Kidney (tissue), 14 donors: ENCODE results near the gene ZSCAN22. TPM values are rescaled to one million over a fixed set of nuclear protein-coding genes. Genes with fewer than 3 reads are reported as not detected.

Experiments used
- DNase-seq, 5 donors: peaks; one replicate each; pipeline ENCODE4 v3.0.0-alpha.2; 2013 to 2020
- FAIRE-seq: peaks from 2 replicates; lab custom pipeline; 2012; peaks lifted over from hg19 to GRCh38; lab: Jason Lieb, UNC
- H3K27ac ChIP-seq, 2 donors: one replicate each; pipeline ENCODE4 v1.7.0; 2013; ENCODE audit warnings: low read depth in 2 of 2, low read length in 2 of 2, inconsistent platforms in 1 of 2
- H3K27me3 ChIP-seq: one replicate; pipeline ENCODE4 v1.7.1; 2013; ENCODE audit warnings: low read length, inconsistent platforms; ENCODE audit not compliant: control insufficient read depth, insufficient read depth
- H3K36me3 ChIP-seq, 3 donors: one replicate each; pipeline versions ENCODE4 v1.7.0 to v1.7.1; 2013; ENCODE audit warnings: low read length in 3 of 3, control low read depth in 1 of 3, inconsistent platforms in 1 of 3; ENCODE audit not compliant: insufficient read depth in 3 of 3, control insufficient read depth in 2 of 3
- H3K4me1 ChIP-seq, 3 donors: one replicate each; pipeline versions ENCODE4 v1.7.0 to v1.7.1; 2013; ENCODE audit warnings: low read length in 3 of 3, inconsistent platforms in 1 of 3, low read depth in 1 of 3; ENCODE audit not compliant: control insufficient read depth in 2 of 3, insufficient read depth in 2 of 3
- H3K4me3 ChIP-seq, 3 donors: one replicate each; pipeline versions ENCODE4 v1.7.0 to v1.8.1; 2013; ENCODE audit warnings: low read length in 3 of 3, control low read depth in 1 of 3, inconsistent platforms in 1 of 3
- H3K9ac ChIP-seq, 3 donors: one replicate each; pipeline versions ENCODE4 v1.7.0 to v1.7.1; 2013; ENCODE audit warnings: low read length in 3 of 3, control low read depth in 1 of 3, inconsistent platforms in 1 of 3
- H3K9me3 ChIP-seq, 3 donors: one replicate each; pipeline versions ENCODE4 v1.7.0 to v1.7.1; 2013; ENCODE audit warnings: low read length in 3 of 3, control low read depth in 1 of 3, inconsistent platforms in 1 of 3; ENCODE audit not compliant: control insufficient read depth in 2 of 3, insufficient read depth in 1 of 3
- CTCF ChIP-seq: IDR thresholded peaks from 3 replicates; pipeline ENCODE4 v1.5.1; 2012; ENCODE audit warnings: mild to moderate bottlenecking, moderate library complexity, borderline replicate concordance; ENCODE audit not compliant: insufficient read depth; ENCODE audit errors: extremely low read depth
- intact Hi-C: fragments of 100-400 bp; cut with DNase I; formaldehyde crosslinking; loops from one replicate; pipeline ENCODE4 v1.11.1; 2022
- polyA plus RNA-seq: library from polyadenylated mRNA; stranded (reverse); fragments of 350-450 nt; fragmentation: Illumina TruSeq; extraction: RNeasy Lipid Tissue Mini Kit (QIAGEN cat#74804); gene quantifications from one replicate; pipeline ENCODE4 v1.2.3, GENCODE V29; 2014; ENCODE audit warnings: low read depth, low replicate concordance; ENCODE audit not compliant: insufficient read depth
- total RNA-seq: library from RNA; stranded (reverse); fragmentation: NEBNext Ultra II Directional; extraction: Animal tissue kit (Norgen Biotek cat#: 25700); gene quantifications from one replicate; pipeline ENCODE4 v1.2.1, GENCODE V29; 2021
- donor health status: control.
- donor health status: control.
- donor health status: control.
- donor health status: control.
- donor health status: control.
- donor health status: DM: yes; HTN: yes; CAD: no.
- donor health status: Normal renal cell carcinoma (clear cell type).

ZSCAN22 gene
- total and polyA plus RNA-seq, 2 donors from 2014 or later, result 1.1 to 3.3 TPM

GRCh38 chr19:58362272-58362994, 35.6 kb downstream of the ZSCAN22 start, which contains the start of gene ZNF497:
Gene ZNF497, minus strand, starts transcription at chr19:58362751. Its CDS starts 5,116 bp downstream, at chr19:58357635.
- H3K36me3 ChIP-seq, result no peaks in the 10 kb centered on the region
- H3K9me3 ChIP-seq, result no peaks in the 10 kb centered on the region
- FAIRE-seq (no peak), DNase-seq (peak; percentile 97 to 99 (median 98))
- H3K27me3 ChIP-seq, result no peaks in the 10 kb centered on the region
- H3K4me1 ChIP-seq, result no peaks in the 10 kb centered on the region
- intact Hi-C loops, result no loop called here
- TF ChIP-seq CTCF, result peak; percentile 1
- peak within 1 kb of the TSS; percentile 95 to 96 (median 96) for H3K4me3 ChIP-seq
- H3K9ac ChIP-seq, result peak within 1 kb of the TSS; percentile 83 to 94 (median 92)
- peak within 1 kb of the TSS; percentile 87 to 96 for H3K27ac ChIP-seq

- Histone ChIP-seq H3K36me3 (no peaks in the 10 kb centered on the region), H3K27me3 (no peaks in the 10 kb centered on the region), H3K9ac (no peak overlapping the region), H3K9me3 (no peaks in the 10 kb centered on the region), H3K27ac (no peak overlapping the region), H3K4me1 (no peaks in the 10 kb centered on the region), H3K4me3 (no peak overlapping the region)
- TF ChIP-seq CTCF, result no peak
- FAIRE-seq (no peak), DNase-seq (no peak)
- intact Hi-C loops, result no loop called here
Measured at GRCh38 chr19:58364146-58364545, 37.4 kb downstream of the ZSCAN22 start.

GRCh38 chr19:58366585-58367430, 40.0 kb downstream of the ZSCAN22 start:
- H3K36me3 ChIP-seq, result no peaks in the 10 kb centered on the region
- H3K9ac ChIP-seq, result no peak overlapping the region
- no peaks in the 10 kb centered on the region for H3K9me3 ChIP-seq
- no peak overlapping the region for H3K27ac ChIP-seq
- H3K27me3 ChIP-seq, result no peaks in the 10 kb centered on the region
- FAIRE-seq (no peak), DNase-seq (no peak)
- intact Hi-C loops, result no loop called here
- no peaks in the 10 kb centered on the region for H3K4me1 ChIP-seq
- no peak for TF ChIP-seq CTCF
- H3K4me3 ChIP-seq, result no peak overlapping the region
